Neural cell (in vitro differentiated cells): ENCODE measurements around the gene ERVV-1.

Experiments
- CTCF ChIP-seq: fragments of 450-650 bp; IDR thresholded peaks from 2 replicates; pipeline ENCODE4 v1.5.1; 2014; ENCODE audit warnings: antibody characterized with exemption, mild to moderate bottlenecking, moderate library complexity; ENCODE audit not compliant: poor library complexity, severe bottlenecking
- EP300 ChIP-seq: fragments of 450-650 bp; conservative IDR thresholded peaks from 2 replicates; pipeline ENCODE4 v1.6.1; 2014; ENCODE audit warnings: antibody characterized with exemption, mild to moderate bottlenecking, moderate library complexity; ENCODE audit not compliant: poor library complexity, severe bottlenecking
- EZH2 ChIP-seq: fragments of 200-600, 300-800 bp; shearing (Covaris generic), sonication (generic); IDR thresholded peaks from 2 replicates; pipeline ENCODE4 v1.6.1; 2014; ENCODE audit warnings: antibody characterized with exemption, low read length, borderline replicate concordance, mild to moderate bottlenecking; ENCODE audit not compliant: insufficient read depth, poor library complexity, severe bottlenecking
- MXI1 ChIP-seq: fragments of 450-650 bp; conservative IDR thresholded peaks from 2 replicates; pipeline ENCODE4 v1.6.1; 2014; ENCODE audit warnings: antibody characterized with exemption, mild to moderate bottlenecking; ENCODE audit not compliant: poor library complexity, severe bottlenecking
- POLR2AphosphoS5 ChIP-seq: IDR thresholded peaks from 2 replicates; pipeline ENCODE4 v1.6.1; 2012
- REST ChIP-seq: IDR thresholded peaks from 2 replicates; pipeline ENCODE4 v1.6.1; 2012; ENCODE audit warnings: borderline replicate concordance
- TAF1 ChIP-seq: IDR thresholded peaks from 2 replicates; pipeline ENCODE4 v1.6.1; 2012; ENCODE audit warnings: low read depth

GRCh38 chr19:53034948-53035675, 21.4 kb downstream of the ERVV-1 start:
- TF ChIP-seq CTCF = no peak
- TF ChIP-seq TAF1 = no peak
- no peak for TF ChIP-seq EZH2
- no peak for TF ChIP-seq MXI1
- TF ChIP-seq REST = no peak
- no peak for TF ChIP-seq POLR2AphosphoS5
- no peak for TF ChIP-seq EP300
